WERI-Rb-1 (cell line): Measurements from ENCODE around the gene FZD4.

Source experiments
- DNase-seq: peaks from one replicate; pipeline ENCODE4 v3.0.0-alpha.2; 2020
- H3K27ac ChIP-seq: fragments of 250-450 bp; sonication (Bioruptor Pico); 2 replicates; pipeline ENCODE4 v1.5.1; 2020; ENCODE audit warnings: mild to moderate bottlenecking, moderate library complexity
- H3K27me3 ChIP-seq: fragments of 250-450 bp; sonication (Bioruptor Pico); 2 replicates; pipeline ENCODE4 v1.5.1; 2021; ENCODE audit warnings: mild to moderate bottlenecking, low read depth, moderate library complexity; ENCODE audit not compliant: insufficient read depth, severe bottlenecking
- H3K36me3 ChIP-seq: fragments of 250-450 bp; sonication (Bioruptor Pico); 2 replicates; pipeline ENCODE4 v1.5.1; 2020; ENCODE audit warnings: mild to moderate bottlenecking, moderate library complexity
- H3K4me3 ChIP-seq: 2 replicates; pipeline ENCODE4 v1.5.1; 2011; ENCODE audit warnings: low read depth, mild to moderate bottlenecking, control low read depth, low read length
- H3K9me3 ChIP-seq: fragments of 250-450 bp; sonication (Bioruptor Pico); 2 replicates; pipeline ENCODE4 v1.5.1; 2021; ENCODE audit warnings: mild to moderate bottlenecking, moderate library complexity; ENCODE audit not compliant: severe bottlenecking
- TF ChIP-seq, protein P1 (sequence below): IDR thresholded peaks from 2 replicates; pipeline ENCODE4 v1.5.1; 2011; ENCODE audit warnings: low read depth, mild to moderate bottlenecking, control low read depth, inconsistent platforms, low read length

Gene FZD4

DNA sequence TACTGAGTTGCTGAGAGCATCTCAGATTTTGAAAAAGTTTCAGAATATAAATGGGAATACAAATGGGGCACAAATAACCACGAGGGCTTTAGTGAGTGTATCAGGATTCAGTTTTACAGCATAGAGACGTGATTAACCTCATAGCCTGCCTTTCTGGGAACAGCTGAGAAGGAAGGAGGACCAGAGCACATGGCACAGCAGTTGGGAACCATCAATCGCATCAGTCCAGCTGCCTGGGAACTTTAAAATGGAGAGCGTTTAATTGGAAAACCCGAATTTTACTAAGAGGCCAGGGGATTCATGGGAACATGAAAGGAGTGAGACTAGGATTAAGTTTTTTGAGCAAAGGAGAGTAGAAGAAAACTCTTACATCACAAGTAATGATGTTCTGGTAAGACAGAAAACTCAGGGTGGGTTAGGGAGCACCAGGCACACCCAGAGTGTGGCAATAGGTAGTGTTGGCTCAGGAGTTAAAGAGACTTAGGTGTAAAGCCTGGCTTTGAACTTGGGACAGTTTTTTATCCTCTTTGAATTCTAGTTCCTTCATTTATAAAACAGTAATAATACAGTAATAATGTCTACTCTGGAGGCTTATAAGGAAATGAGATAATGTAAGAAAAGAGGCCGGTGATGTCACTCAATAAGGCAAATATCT is 40.2 kb downstream of the FZD4 start:
- no peak for DNase-seq
- H3K36me3 ChIP-seq: no peaks in the 10 kb centered on the region
- no peaks in the 10 kb centered on the region for H3K27me3 ChIP-seq
- no peak overlapping the region for H3K4me3 ChIP-seq
- TF ChIP-seq, protein P1, sequence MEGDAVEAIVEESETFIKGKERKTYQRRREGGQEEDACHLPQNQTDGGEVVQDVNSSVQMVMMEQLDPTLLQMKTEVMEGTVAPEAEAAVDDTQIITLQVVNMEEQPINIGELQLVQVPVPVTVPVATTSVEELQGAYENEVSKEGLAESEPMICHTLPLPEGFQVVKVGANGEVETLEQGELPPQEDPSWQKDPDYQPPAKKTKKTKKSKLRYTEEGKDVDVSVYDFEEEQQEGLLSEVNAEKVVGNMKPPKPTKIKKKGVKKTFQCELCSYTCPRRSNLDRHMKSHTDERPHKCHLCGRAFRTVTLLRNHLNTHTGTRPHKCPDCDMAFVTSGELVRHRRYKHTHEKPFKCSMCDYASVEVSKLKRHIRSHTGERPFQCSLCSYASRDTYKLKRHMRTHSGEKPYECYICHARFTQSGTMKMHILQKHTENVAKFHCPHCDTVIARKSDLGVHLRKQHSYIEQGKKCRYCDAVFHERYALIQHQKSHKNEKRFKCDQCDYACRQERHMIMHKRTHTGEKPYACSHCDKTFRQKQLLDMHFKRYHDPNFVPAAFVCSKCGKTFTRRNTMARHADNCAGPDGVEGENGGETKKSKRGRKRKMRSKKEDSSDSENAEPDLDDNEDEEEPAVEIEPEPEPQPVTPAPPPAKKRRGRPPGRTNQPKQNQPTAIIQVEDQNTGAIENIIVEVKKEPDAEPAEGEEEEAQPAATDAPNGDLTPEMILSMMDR: no peak
- H3K27ac ChIP-seq: no peak overlapping the region
- H3K9me3 ChIP-seq: no peaks in the 10 kb centered on the region

DNA sequence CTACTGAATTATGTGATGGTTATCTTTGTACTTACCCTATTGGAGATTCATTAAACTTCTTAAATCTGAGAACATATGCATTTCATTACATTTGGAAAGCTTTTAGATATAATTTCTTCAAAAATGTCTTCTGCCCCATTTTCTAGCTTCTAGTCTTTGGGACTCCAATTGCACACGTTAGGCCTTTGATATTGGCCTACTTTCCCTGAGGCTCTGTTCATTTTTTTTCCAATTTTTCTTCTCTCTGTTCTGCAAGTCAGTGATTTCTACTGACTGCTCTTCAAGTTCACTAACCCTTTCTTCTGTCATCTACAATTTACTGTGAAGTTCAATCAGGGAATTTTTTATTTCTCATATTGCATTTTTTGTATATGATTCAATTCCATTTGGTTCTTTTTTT is 43.0 kb downstream of the FZD4 start:
- H3K27me3 ChIP-seq: no peaks in the 10 kb centered on the region
- H3K27ac ChIP-seq: no peak overlapping the region
- H3K36me3 ChIP-seq: no peaks in the 10 kb centered on the region
- TF ChIP-seq, protein P1: no peak
- H3K9me3 ChIP-seq: no peaks in the 10 kb centered on the region
- no peak overlapping the region for H3K4me3 ChIP-seq
- DNase-seq: no peak

DNA sequence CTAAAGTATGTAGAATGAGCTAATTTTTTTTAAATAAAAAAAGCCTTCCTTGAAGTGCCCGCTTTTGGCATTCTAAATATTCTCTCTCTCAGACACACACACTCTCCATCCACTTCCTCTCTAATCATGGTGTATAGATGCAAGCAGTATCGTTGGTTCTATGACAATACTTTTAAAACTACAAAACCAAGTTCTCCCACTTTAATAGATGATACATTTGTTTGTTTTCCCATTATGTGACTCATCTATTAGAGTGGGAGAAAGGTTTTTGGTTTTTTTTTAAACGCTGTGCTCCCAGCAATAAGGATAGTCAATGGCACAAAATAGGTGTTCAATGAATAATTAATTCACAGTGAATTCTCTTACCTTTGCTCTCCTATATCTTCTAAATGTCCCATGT is 44.6 kb downstream of the FZD4 start:
- Histone ChIP-seq H3K4me3 (no peak overlapping the region), H3K9me3 (no peaks in the 10 kb centered on the region), H3K36me3 (no peaks in the 10 kb centered on the region), H3K27me3 (no peaks in the 10 kb centered on the region), H3K27ac (no peak overlapping the region)
- TF ChIP-seq, protein P1: no peak
- DNase-seq: no peak

DNA sequence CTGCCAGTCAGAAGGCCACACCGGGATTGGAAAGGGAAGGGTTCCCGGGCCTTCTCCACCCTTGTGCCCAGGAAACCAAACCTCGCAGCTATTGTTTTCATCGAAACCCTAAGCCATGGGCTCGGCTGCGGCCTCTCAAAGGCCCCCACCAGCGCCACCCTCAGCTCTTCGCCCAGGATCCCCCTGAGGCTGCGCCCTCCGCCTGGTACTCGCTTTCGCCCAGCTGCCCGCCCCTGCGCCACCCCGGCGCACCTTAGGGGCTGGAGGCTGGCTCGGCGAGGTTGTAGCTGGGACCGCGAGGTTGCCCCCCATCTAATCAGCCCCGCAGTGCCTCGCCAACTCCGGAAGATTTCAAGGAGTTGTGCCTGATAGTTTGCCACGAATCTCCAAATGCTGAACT is 49.0 kb downstream of the FZD4 start:
- Histone ChIP-seq H3K27me3 (no peaks in the 10 kb centered on the region), H3K36me3 (no peaks in the 10 kb centered on the region), H3K27ac (no peak overlapping the region), H3K9me3 (no peaks in the 10 kb centered on the region), H3K4me3 (no peak overlapping the region)
- DNase-seq: no peak
- TF ChIP-seq, protein P1: no peak

DNA sequence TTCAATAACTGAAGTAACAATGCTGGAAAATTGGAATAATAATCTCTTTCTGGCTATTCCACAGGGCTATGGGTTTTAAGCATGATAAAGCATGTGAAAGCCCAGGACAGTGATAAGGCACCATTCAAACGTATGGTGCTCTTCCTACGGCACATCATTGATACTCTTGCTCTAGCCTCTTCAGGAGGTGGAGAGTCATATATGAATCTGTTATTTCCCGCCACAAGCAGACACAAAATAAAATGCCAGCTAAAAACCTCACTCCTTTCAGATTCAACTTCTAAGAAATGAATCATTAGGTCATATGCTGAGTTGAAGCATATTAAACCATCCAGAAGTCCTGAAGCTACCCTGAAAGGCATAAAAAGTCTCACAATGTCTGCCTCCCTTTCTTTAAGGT is 49.9 kb downstream of the FZD4 start:
- H3K4me3 ChIP-seq: no peak overlapping the region
- no peaks in the 10 kb centered on the region for H3K9me3 ChIP-seq
- no peak for DNase-seq
- no peak overlapping the region for H3K27ac ChIP-seq
- no peaks in the 10 kb centered on the region for H3K36me3 ChIP-seq
- TF ChIP-seq, protein P1: no peak
- H3K27me3 ChIP-seq: no peaks in the 10 kb centered on the region

DNA sequence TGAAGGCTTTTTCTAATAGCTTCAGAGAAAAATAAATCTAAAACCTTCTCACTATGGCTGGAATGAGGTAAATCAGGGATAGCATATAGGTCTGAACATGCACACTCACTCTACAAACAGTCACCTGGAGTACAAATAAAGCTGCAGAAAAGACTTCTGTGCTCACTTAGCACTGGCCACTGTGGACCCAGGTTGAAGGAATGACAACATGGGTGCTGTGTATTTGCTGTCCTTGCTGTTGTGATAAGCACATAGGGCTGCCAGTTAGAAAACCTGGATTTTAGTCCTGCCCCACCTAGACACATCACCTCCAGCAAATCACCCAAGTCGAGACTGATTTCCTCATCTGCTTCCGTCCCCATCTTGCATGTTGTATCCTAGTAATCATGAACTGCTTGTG is 51.2 kb downstream of the FZD4 start:
- no peak for DNase-seq
- Histone ChIP-seq H3K27me3 (no peaks in the 10 kb centered on the region), H3K4me3 (no peak overlapping the region), H3K27ac (no peak overlapping the region), H3K36me3 (no peaks in the 10 kb centered on the region), H3K9me3 (no peaks in the 10 kb centered on the region)
- TF ChIP-seq, protein P1: no peak
